Muscle of leg (tissue), 11 donors: ENCODE data around the gene FOXK2. TPM values are rescaled to one million over a fixed set of nuclear protein-coding genes. Genes with fewer than 3 reads are reported as not detected.
A peak's percentile ranks its signal among the peaks of the same experiment; 100 is the strongest.

Experiments
- DNase-seq: peaks from one replicate; pipeline ENCODE4 v3.0.0; 2013
- H3K27ac ChIP-seq: one replicate; pipeline ENCODE4 v1.5.1; 2013; ENCODE audit warnings: mild to moderate bottlenecking, low read length, control low read depth
- H3K27me3 ChIP-seq: one replicate; pipeline ENCODE4 v1.6.1; 2013; ENCODE audit warnings: low read length; ENCODE audit not compliant: control insufficient read depth, insufficient read depth
- H3K36me3 ChIP-seq: one replicate; pipeline ENCODE4 v1.6.1; 2013; ENCODE audit warnings: low read length; ENCODE audit not compliant: control insufficient read depth, insufficient read depth
- H3K4me1 ChIP-seq: one replicate; pipeline ENCODE4 v1.6.1; 2013; ENCODE audit warnings: low read length; ENCODE audit not compliant: control insufficient read depth, insufficient read depth
- H3K4me3 ChIP-seq: one replicate; pipeline ENCODE4 v1.5.1; 2013; ENCODE audit warnings: low read length, control low read depth
- H3K9me3 ChIP-seq: replicated peaks from 2 replicates; pipeline ENCODE4 v1.6.1; 2013; ENCODE audit warnings: low read depth, low read length; ENCODE audit not compliant: control insufficient read depth
- WGBS: methylation state at CpG from one replicate; pipeline ENCODE4 v1.1.5; 2013; ENCODE audit warnings: missing lambda C conversion rate; ENCODE audit not compliant: insufficient coverage; 5-methylcytosine and 5-hydroxymethylcytosine counted together
- polyA plus RNA-seq, 8 donors: library from polyadenylated mRNA; unstranded; fragments of 120-200 nt; gene quantifications; one replicate each; pipeline versions ENCODE4 v1.2.1 to v1.2.3, GENCODE V29; 2013; ENCODE audit warnings: inconsistent platforms in 1 of 8, low replicate concordance in 1 of 8; ENCODE audit not compliant: insufficient read length in 8 of 8, insufficient read depth in 1 of 8
- total RNA-seq: library from RNA; stranded (reverse); fragments of 120-200 nt; gene quantifications from one replicate; pipeline ENCODE4 v1.2.4, GENCODE V29; 2013

FOXK2 gene
- total and polyA plus RNA-seq, 9 donors: 31.8 to 47.3 (median 38.3) TPM

DNA sequence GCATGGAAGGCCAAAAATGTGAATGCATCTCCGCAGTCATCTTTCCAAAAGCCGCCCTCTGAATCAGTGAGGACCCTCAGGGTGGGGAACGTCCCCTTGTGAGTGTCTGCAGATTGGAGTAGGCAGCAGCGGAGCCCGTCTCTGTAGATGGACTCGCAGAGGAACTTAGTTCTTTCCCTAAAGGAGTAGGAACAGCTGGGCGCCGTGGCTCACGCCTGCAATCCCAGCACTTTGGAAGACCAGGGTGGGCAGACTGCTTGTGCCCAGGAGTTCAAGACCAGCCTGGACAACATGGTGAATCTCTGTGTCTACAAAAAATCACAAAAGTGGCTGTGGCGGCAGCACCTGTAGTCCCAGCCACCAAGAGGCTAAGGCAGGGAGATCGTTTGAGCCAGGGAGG lies 75.0 kb downstream of the FOXK2 start:
- no peak for DNase-seq
- peaks cover 23% of the 10 kb centered on the region for H3K4me1 ChIP-seq
- H3K27ac ChIP-seq: no peak overlapping the region
- 92% methylated on average over 10 of the region's 11 CpGs for WGBS
- peaks cover 47% of the 10 kb centered on the region for H3K36me3 ChIP-seq
- no peak overlapping the region for H3K4me3 ChIP-seq
- H3K9me3 ChIP-seq: no peaks in the 10 kb centered on the region
- H3K27me3 ChIP-seq: no peaks in the 10 kb centered on the region

- no peak for DNase-seq
- no peak overlapping the region for H3K4me3 ChIP-seq
- H3K36me3 ChIP-seq: peaks cover 55% of the 10 kb centered on the region
- H3K27ac ChIP-seq: no peak overlapping the region
- H3K9me3 ChIP-seq: no peaks in the 10 kb centered on the region
- H3K27me3 ChIP-seq: no peaks in the 10 kb centered on the region
- WGBS: 92% methylated on average over 18 of the region's 21 CpGs
- peaks cover 23% of the 10 kb centered on the region for H3K4me1 ChIP-seq
These were observed 76.4 kb downstream of the FOXK2 start for GRCh38 chr17:82595893-82596292.

- Histone ChIP-seq H3K36me3 (peaks cover 57% of the 10 kb centered on the region), H3K4me1 (peaks cover 20% of the 10 kb centered on the region), H3K27ac (no peak overlapping the region), H3K27me3 (no peaks in the 10 kb centered on the region), H3K4me3 (no peak overlapping the region), H3K9me3 (no peaks in the 10 kb centered on the region)
- WGBS: 80% methylated on average over 14 of the region's 16 CpGs
- no peak for DNase-seq
These were observed 76.8 kb downstream of the FOXK2 start for GRCh38 chr17:82596296-82596695.

- H3K27ac ChIP-seq: no peak overlapping the region
- H3K27me3 ChIP-seq: no peaks in the 10 kb centered on the region
- H3K36me3 ChIP-seq: peaks cover 65% of the 10 kb centered on the region
- DNase-seq: no peak
- WGBS: 89% methylated on average over 24 of the region's 33 CpGs
- H3K9me3 ChIP-seq: no peaks in the 10 kb centered on the region
- peaks cover 21% of the 10 kb centered on the region for H3K4me1 ChIP-seq
- H3K4me3 ChIP-seq: no peak overlapping the region
These were observed 77.5 kb downstream of the FOXK2 start for GRCh38 chr17:82596837-82597672.

DNA sequence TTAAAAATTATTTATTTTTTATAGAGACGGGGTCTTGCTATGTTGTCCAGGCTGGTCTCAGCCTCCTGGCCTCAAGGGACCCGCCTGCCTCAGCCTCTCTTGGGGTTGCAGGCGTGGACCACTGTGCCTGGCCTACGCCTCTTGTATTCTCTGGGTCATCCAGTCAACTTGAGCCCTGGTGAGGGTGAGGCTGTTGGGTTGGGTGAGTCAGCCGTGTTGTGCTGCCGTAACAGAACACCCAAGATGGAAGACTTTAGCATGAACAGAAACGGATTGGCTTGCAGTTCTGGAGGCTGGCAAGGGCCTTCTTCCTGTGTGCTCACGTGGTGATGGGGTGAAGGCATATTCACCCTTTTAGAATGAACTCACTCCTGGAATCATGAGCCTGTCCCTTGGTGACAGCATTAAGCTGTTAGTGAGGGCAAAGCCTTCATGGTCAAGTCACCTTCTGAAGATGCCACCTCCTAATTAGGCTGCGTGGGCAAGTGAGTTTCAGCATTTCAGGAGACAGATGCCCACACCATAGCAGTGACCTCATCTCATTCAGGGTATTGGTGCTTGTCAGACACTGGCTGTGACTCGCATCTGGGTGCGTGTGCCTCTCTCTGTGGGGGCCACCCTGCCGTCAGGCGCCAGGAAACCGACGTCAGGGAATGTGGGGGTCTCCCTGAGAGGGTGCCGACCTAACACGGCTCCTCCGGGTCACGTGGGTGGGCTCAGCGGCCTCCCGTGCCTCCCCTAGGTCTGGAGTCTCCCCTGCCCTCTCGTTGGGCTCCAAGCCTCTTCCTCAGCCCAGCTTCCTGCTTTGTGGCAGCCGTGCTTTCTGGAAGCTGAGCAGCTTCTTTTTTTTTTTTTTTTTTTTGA lies 79.0 kb downstream of the FOXK2 start:
- Histone ChIP-seq H3K27ac (no peak overlapping the region), H3K9me3 (no peaks in the 10 kb centered on the region), H3K4me1 (peaks cover 21% of the 10 kb centered on the region), H3K36me3 (peaks cover 79% of the 10 kb centered on the region), H3K27me3 (no peaks in the 10 kb centered on the region), H3K4me3 (no peak overlapping the region)
- 63% methylated on average over 16 of the region's 23 CpGs for WGBS
- no peak for DNase-seq

DNA sequence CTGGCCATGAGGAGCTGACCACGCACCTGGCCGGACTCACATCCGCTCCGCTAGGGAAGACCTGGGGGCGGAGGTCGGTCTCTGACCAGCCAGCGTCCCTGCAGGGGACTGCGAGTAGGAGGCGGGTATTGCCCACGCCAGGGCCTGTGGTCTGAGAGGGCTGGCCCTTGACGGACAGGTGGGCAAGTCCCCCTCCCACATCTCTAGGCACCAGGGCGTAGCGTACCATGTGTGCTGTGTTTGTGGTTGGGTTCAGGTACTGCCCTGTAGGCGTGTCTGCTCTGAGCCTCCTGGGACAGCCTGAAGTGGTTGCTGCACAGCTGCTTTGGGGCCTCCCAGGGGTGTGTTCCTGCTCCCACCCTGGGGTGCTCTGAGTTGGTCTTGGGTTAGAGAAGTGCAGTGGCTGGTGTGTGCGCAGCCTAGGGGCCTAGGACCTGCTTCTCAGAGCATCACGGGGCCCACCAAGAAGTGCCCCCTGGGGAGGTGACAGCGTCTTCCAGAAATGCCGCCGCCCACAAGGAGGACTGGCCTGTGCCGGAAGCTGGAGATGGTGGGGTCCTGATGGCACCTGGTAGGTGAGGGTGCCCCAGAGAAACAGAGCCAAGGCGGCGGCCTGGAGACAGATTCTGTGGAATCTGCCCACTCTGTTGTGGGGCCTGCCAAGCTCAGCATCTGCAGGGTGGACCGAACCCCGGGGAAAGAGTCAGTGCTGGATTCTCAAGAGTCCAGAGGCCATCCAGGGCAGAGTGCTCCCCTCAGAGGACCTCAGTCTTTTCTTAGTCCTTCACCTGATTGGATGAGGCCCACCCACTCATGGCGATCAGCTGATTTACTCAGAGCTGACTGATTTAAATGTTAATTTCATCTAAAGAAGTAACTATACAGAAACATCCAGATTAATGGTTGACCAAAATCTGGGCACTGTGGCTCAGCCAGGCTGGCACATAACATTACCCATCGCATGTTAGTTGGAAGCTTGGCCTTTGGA lies 80.4 kb downstream of the FOXK2 start:
- 90% methylated on average over 21 of the region's 26 CpGs for WGBS
- H3K4me3 ChIP-seq: no peak overlapping the region
- H3K27ac ChIP-seq: no peak overlapping the region
- H3K4me1 ChIP-seq: peaks cover 21% of the 10 kb centered on the region
- peaks cover 88% of the 10 kb centered on the region for H3K36me3 ChIP-seq
- H3K9me3 ChIP-seq: no peaks in the 10 kb centered on the region
- no peaks in the 10 kb centered on the region for H3K27me3 ChIP-seq
- no peak for DNase-seq

DNA sequence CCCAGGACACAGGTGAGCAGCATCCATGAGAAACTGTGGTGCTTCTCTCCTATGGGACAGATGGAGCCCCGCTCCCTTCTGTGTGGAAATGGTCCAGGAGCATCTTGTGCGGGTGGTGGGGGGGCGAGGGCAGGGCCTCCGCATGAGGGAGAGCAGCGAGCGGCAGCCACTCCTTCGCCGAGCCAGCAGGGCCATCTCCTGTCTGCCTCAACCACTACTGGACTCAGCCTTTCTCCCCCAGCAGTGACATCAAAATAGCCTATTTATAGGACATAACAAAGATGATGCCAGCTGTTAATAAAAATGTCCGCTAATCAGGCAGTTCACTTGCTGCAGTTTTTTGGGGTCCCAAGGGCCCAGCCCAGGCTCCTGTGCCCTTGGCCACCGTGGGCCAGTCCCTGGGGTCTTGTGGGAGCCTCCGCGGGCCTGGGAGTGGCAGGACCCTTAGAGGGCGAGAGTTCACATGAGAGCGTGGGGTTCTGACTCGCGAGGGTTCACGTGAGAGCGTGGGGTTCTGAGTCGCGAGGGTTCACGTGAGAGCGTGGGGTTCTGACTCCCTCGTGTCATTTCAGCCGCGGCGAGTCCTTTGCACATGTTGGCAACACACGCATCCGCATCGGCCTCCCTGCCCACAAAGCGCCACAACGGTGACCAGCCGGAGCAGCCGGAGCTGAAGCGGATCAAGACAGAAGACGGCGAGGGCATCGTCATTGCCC lies 81.4 kb downstream of the FOXK2 start:
- Histone ChIP-seq H3K36me3 (peaks cover 88% of the 10 kb centered on the region), H3K27ac (no peak overlapping the region)

GRCh38 chr17:82601447-82602000 lies 82.0 kb downstream of the FOXK2 start:
- no peak overlapping the region for H3K4me3 ChIP-seq
- peaks cover 21% of the 10 kb centered on the region for H3K4me1 ChIP-seq
- H3K9me3 ChIP-seq: no peaks in the 10 kb centered on the region
- no peak for DNase-seq
- WGBS: 88% methylated on average over 14 of the region's 24 CpGs
- H3K27ac ChIP-seq: peak overlapping the region; percentile 71
- H3K27me3 ChIP-seq: no peaks in the 10 kb centered on the region
- H3K36me3 ChIP-seq: peaks cover 88% of the 10 kb centered on the region

More for the DNA sequence above, 81.4 kb downstream of the FOXK2 start:
- peaks cover 21% of the 10 kb centered on the region for H3K4me1 ChIP-seq
- WGBS: 94% methylated on average over 35 of the region's 37 CpGs
- H3K27me3 ChIP-seq: no peaks in the 10 kb centered on the region
- H3K9me3 ChIP-seq: no peaks in the 10 kb centered on the region
- DNase-seq: no peak
- H3K4me3 ChIP-seq: no peak overlapping the region

DNA sequence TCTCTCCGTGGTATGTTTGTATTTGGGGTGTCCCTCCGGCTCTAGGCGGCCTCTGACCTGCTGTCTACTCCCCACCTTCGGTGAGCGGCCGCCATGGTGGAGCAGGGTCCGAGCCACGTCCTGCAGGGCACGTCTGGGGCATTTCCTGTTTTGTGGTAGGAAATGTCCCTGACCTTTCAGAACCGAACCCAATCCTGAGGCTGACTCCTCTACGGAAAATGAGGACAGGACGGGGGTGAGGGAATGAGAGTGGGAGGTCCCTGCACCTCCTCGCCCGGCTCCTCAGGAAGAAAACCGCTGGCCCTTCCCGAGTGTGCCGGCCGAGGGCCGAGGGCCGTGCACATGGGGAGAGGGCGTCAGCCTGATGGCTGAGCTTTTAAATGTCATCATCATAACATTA lies 83.0 kb downstream of the FOXK2 start:
- peaks cover 78% of the 10 kb centered on the region for H3K36me3 ChIP-seq
- H3K27ac ChIP-seq: peak overlapping the region; percentile 71
- H3K4me3 ChIP-seq: no peak overlapping the region
- 67% methylated on average over 5 of the region's 21 CpGs for WGBS
- H3K4me1 ChIP-seq: peaks cover 21% of the 10 kb centered on the region
- DNase-seq: no peak
- H3K9me3 ChIP-seq: no peaks in the 10 kb centered on the region
- H3K27me3 ChIP-seq: no peaks in the 10 kb centered on the region
